A549 (cell line): ENCODE measurements around the gene MRPL45. TPM values are rescaled to one million over a fixed set of nuclear protein-coding genes. Genes with fewer than 3 reads are reported as not detected.

Source experiments
- ATAC-seq, 2 experiments: fragments of 200-7000 bp in 1 of 2; fragments of >200 bp in 1 of 2; cut with Nextera tagmentation in 1 of 2; cut with Tn5 transposase in 1 of 2; 3 replicates each; pipeline versions ENCODE4 v1.8.0 to v1.9.1; 2018 to 2020; ENCODE audit warnings: mild to moderate bottlenecking in 1 of 2, moderate library complexity in 1 of 2
- CTCF ChIA-PET: fragments of 300-600 bp; sonication (Branson Sonifier 250); formaldehyde crosslinking; extraction: SDS; loops from one replicate; lab custom pipeline; 2021; ENCODE audit warnings: antibody characterized with exemption, inconsistent platforms; lab: Yijun Ruan, JAX
- POLR2A ChIA-PET: fragments of 350-600 bp; formaldehyde crosslinking; extraction: SDS; loops from one replicate; lab custom pipeline; 2021; ENCODE audit warnings: antibody characterized with exemption, inconsistent platforms; lab: Yijun Ruan, JAX
- DNase-seq, 2 experiments: peaks; one replicate each; pipeline versions ENCODE4 v3.0.0 to v3.0.0-alpha.2; 2011 to 2016; ENCODE audit warnings: low read depth in 1 of 2, low spot score in 1 of 2
- FAIRE-seq: peaks from 2 replicates; lab custom pipeline; 2011; peaks lifted over from hg19 to GRCh38; lab: Jason Lieb, UNC
- H3K27ac ChIP-seq, 2 experiments: fragments of >200 bp; sonication (Bioruptor Twin); formaldehyde crosslinking; 3 replicates each; pipeline ENCODE4 v1.5.1; 2016 to 2017
- H3K4me1 ChIP-seq: fragments of >200 bp; sonication (Bioruptor Twin); formaldehyde crosslinking; 3 replicates; pipeline ENCODE4 v1.6.1; 2016
- H3K4me2 ChIP-seq: fragments of >200 bp; sonication (Bioruptor Twin); formaldehyde crosslinking; 3 replicates; pipeline ENCODE4 v1.6.1; 2016
- H3K4me3 ChIP-seq: fragments of >200 bp; sonication (Bioruptor Twin); formaldehyde crosslinking; 3 replicates; pipeline ENCODE4 v1.5.1; 2016
- H3K9me3 ChIP-seq: fragments of >200 bp; sonication (Bioruptor Twin); formaldehyde crosslinking; 3 replicates; pipeline ENCODE4 v1.6.1; 2016
- CEBPB ChIP-seq, 2 experiments: fragments of >200 bp in 1 of 2; sonication (Bioruptor Twin) in 1 of 2; formaldehyde crosslinking in 1 of 2; IDR thresholded peaks; 2 replicates each; pipeline ENCODE4 v1.6.1; 2012 to 2016
- CHD4 ChIP-seq: fragments of 200-600 bp; sonication (generic); IDR thresholded peaks from 2 replicates; pipeline ENCODE4 v1.6.1; 2016; ENCODE audit warnings: antibody characterized with exemption, mild to moderate bottlenecking, borderline replicate concordance
- EHF ChIP-seq: fragments of 250-450 bp; sonication (Bioruptor Pico); IDR thresholded peaks from 2 replicates; pipeline ENCODE4 v1.5.0; 2020; ENCODE audit warnings: mild to moderate bottlenecking
- FOSB ChIP-seq: fragments of 250-450 bp; sonication (Bioruptor Pico); IDR thresholded peaks from 2 replicates; pipeline ENCODE4 v1.5.0; 2020; ENCODE audit warnings: mild to moderate bottlenecking, moderate library complexity
- GATA3 ChIP-seq: IDR thresholded peaks from 2 replicates; pipeline ENCODE4 v1.6.1; 2012; ENCODE audit warnings: borderline replicate concordance
- HES2 ChIP-seq: fragments of >200 bp; sonication (Bioruptor Twin); formaldehyde crosslinking; IDR thresholded peaks from 2 replicates; pipeline ENCODE4 v1.6.1; 2016
- HEYL ChIP-seq: fragments of 250-450 bp; sonication (Bioruptor Pico); IDR thresholded peaks from 2 replicates; pipeline ENCODE4 v1.8.0; 2021; ENCODE audit warnings: mild to moderate bottlenecking, moderate library complexity
- HOXB5 ChIP-seq: fragments of 250-450 bp; sonication (Bioruptor Pico); IDR thresholded peaks from 2 replicates; pipeline ENCODE4 v1.5.0; 2020; ENCODE audit warnings: mild to moderate bottlenecking, moderate library complexity
- KDM5A ChIP-seq: fragments of 200-600 bp; sonication (generic); IDR thresholded peaks from 2 replicates; pipeline ENCODE4 v1.6.1; 2016; ENCODE audit warnings: antibody characterized with exemption, mild to moderate bottlenecking
- PHF8 ChIP-seq: fragments of 200-600 bp; sonication (generic); IDR thresholded peaks from 2 replicates; pipeline ENCODE4 v1.6.1; 2016; ENCODE audit warnings: low read depth, mild to moderate bottlenecking, antibody characterized with exemption, moderate library complexity, borderline replicate concordance
- RARB ChIP-seq: fragments of 250-450 bp; sonication (Bioruptor Pico); IDR thresholded peaks from 2 replicates; pipeline ENCODE4 v1.8.0; 2021; ENCODE audit warnings: mild to moderate bottlenecking, moderate library complexity
- TFCP2L1 ChIP-seq: fragments of 250-450 bp; sonication (Bioruptor Pico); IDR thresholded peaks from 2 replicates; pipeline ENCODE4 v1.5.0; 2021; ENCODE audit warnings: mild to moderate bottlenecking
- USF2 ChIP-seq: fragments of 450-650 bp; IDR thresholded peaks from 2 replicates; pipeline ENCODE4 v1.6.1; 2014; ENCODE audit warnings: antibody characterized with exemption
- ZFP36 ChIP-seq: fragments of 450-650 bp; IDR thresholded peaks from 2 replicates; pipeline ENCODE4 v1.6.1; 2014; ENCODE audit warnings: borderline replicate concordance; ENCODE audit not compliant: partially characterized antibody
- WGBS: methylation state at CpG from one replicate; pipeline ENCODE4 v1.1.6; 2017; ENCODE audit errors: missing lambda C conversion rate; 5-methylcytosine and 5-hydroxymethylcytosine counted together
- polyA plus RNA-seq, 4 experiments: library from polyadenylated mRNA; depleted of rRNA in 3 of 4; stranded (reverse); fragments of >200 nt; fragmentation: RNase III in 1 of 4; extraction: RNeasy Plus Mini Kit Qiagen cat#74134 plus additional on column Dnase treatment in 1 of 4; gene quantifications; 2 replicates in 3 of 4; 3 replicates in 1 of 4; pipeline ENCODE4 v1.2.3, GENCODE V29; 2011 to 2017
- TF ChIP-seq, protein P1 (sequence below): IDR thresholded peaks from 2 replicates; pipeline ENCODE4 v1.6.1; 2012

MRPL45 gene
- polyA plus RNA-seq, 2 of the 4 experiments (the other 2 are of a cell fraction) = 69.6 to 134 TPM

GRCh38 chr17:38329284-38329683, 32.3 kb downstream of the MRPL45 start (continued):
- TF ChIP-seq GATA3 = no peak
- TF ChIP-seq, all 56 proteins: peak for 0

DNA sequence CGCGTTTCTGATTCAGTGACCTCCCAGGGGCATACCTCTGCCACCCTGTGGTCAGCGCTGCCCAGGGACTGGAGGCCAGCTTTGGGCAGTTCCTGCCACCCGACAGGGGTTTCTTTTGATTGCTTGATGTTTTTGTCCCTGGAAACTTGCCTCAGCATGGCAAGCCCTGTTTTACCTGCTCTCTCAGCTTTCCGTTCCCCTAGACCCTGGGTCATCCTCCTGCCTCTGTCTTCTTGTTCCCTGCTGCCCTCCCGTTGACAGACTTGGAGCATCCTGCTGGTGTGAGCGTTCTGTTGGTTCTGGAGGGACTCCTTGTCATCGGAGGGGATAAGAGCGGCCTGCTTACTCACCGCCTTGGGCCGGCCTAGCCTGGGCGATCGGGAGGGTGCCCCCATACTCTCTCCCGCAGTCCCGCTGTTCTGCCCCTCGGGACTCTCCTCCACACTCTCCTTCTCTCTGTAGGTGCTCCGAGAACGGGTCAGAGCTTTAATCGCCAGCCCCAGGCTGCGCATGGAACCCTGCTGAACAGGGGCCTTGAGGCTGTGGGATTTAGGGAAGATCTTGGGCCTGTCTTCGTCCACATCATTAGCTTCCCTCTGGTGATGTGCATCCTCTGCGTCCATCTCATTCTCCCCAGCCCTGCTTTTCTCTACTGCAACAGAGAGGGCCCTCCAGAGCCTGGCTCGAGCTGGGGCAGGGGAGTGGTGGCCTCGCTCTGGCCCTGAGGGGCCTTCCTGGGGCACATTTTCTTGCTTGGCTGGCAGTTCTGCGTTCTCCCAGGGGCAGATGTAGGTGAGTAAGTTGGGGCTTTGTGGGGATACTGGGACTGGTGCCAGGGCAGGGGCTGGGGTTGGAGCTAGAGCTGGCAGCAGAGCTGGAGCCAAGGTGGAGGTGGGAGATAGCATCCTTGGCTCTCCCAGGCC, 33.1 kb downstream of the MRPL45 start:
- TF ChIP-seq TFCP2L1 (CRISPR knock-in tag) = no peak
- no peak for TF ChIP-seq CEBPB (IDR thresholded peaks at IDR 0.05)
- TF ChIP-seq KDM5A = no peak
- no peak for TF ChIP-seq HOXB5 (CRISPR knock-in tag)
- no peak for TF ChIP-seq CHD4
- TF ChIP-seq USF2 = no peak
- TF ChIP-seq HEYL (CRISPR knock-in tag) = no peak
- no peak for TF ChIP-seq RARB
- TF ChIP-seq, protein P1, sequence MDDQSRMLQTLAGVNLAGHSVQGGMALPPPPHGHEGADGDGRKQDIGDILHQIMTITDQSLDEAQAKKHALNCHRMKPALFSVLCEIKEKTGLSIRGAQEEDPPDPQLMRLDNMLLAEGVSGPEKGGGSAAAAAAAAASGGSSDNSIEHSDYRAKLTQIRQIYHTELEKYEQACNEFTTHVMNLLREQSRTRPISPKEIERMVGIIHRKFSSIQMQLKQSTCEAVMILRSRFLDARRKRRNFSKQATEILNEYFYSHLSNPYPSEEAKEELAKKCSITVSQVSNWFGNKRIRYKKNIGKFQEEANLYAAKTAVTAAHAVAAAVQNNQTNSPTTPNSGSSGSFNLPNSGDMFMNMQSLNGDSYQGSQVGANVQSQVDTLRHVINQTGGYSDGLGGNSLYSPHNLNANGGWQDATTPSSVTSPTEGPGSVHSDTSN = no peak
- no peak overlapping the region for H3K4me3 ChIP-seq
- 0 out of 3 replicates have a peak, but pooled peaks cover 3% of the 10 kb centered on the region for H3K4me1 ChIP-seq
- no peak overlapping the region for H3K4me2 ChIP-seq
- FAIRE-seq = no peak
- H3K27ac ChIP-seq = no peak overlapping the region
- H3K9me3 ChIP-seq = no peaks in the 10 kb centered on the region
- ChIA-PET CTCF (interaction anchor here (1.0 to 30.7 kb wide), 4 partner anchors 3 to 338 kb away, joined by 3 to 675 read pairs (median 340); partner anchors contain the start of genes GPR179 and SOCS7), POLR2A (interaction anchor here (1.1 to 1.2 kb wide), 2 partner anchors 8 to 22 kb away, joined by 3 to 5 read pairs; partner anchors contain the start of gene SOCS7)
- DNase-seq = no peak
- no peak for ATAC-seq
- 92% methylated on average over 25 of the region's 25 CpGs for WGBS

DNA sequence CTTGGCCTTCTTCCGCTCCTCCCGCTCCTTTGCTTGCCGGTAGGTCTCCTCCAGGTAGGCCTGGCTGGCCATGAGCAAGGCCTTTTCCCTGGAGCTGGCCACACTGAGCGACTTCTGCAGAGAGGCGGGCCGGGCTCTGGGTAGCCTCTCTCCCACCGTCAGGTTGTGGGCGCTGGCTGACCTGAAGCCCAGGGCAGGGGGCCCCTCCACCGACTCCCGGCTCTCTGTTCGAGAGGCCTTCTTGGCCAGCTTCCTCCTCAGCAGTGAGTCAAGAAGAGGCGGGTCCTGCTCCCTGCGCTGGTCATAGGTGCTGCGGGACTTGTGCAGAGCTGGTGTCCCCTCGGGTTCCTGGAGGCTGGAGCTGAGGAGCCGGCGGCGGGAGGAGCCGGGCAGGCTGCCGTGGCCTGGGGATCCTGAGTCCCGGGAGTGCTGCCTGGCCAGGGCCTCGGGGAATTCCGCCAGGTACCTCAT, 34.0 kb downstream of the MRPL45 start:
- TF ChIP-seq FOSB (no peak), HES2 (no peak), ZFP36 (no peak)
- 89% methylated on average over 23 of the region's 23 CpGs for WGBS
- no peak overlapping the region for H3K4me3 ChIP-seq
- no peak for ATAC-seq
- ChIA-PET CTCF (interaction anchor here (4.9 to 30.7 kb wide), 3 partner anchors 4 to 82 kb away, joined by 35 to 675 read pairs (median 675); partner anchors contain the start of genes GPR179 and SOCS7), POLR2A (interaction anchor here (1.1 to 1.2 kb wide), 2 partner anchors 9 to 21 kb away, joined by 3 to 5 read pairs; partner anchors contain the start of gene SOCS7)
- no peaks in the 10 kb centered on the region for H3K9me3 ChIP-seq
- no peaks in the 10 kb centered on the region for H3K4me1 ChIP-seq
- no peak overlapping the region for H3K4me2 ChIP-seq
- DNase-seq = no peak
- FAIRE-seq = no peak
- no peak overlapping the region for H3K27ac ChIP-seq

DNA sequence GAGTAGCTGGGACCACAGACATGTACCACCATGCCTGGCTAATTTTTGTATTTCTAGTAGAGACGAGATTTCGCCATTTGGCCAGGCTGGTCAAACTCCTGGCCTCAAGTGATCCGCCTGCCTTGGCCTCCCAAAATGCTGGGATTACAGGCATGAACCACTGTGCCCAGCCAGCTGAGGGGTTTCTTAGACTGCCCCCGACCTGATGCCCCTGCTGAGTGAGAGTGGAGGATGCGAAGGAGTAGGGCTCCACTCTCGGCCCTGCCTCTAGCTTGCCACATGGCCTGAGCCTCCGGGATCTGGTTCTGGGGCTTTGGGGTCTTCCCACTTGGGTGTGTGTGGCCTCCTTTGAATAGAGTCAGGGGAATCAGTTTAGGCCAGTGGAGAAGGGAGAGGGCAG, 35.8 kb downstream of the MRPL45 start:
- ATAC-seq = no peak
- H3K9me3 ChIP-seq = no peaks in the 10 kb centered on the region
- no peak overlapping the region for H3K27ac ChIP-seq
- DNase-seq = no peak
- no peaks in the 10 kb centered on the region for H3K4me1 ChIP-seq
- ChIA-PET CTCF (interaction anchor here (0.6 to 30.7 kb wide), 20 partner anchors 6 to 355 kb away, joined by 3 to 675 read pairs (median 4); partner anchors contain the start of genes GPR179 and SOCS7), POLR2A (no interaction called here)
- no peak overlapping the region for H3K4me2 ChIP-seq
- no peak for TF ChIP-seq EHF
- TF ChIP-seq PHF8 = no peak
- WGBS = 62% methylated on average over 7 of the region's 7 CpGs
- no peak overlapping the region for H3K4me3 ChIP-seq
- FAIRE-seq = no peak
